GM23338 (cell line): Measurements from ENCODE around the gene LYST. TPM values are rescaled to one million over a fixed set of nuclear protein-coding genes. Genes with fewer than 3 reads are reported as not detected.

ENCODE experiments used
- ATAC-seq: fragments of 200-7000 bp; cut with Tn5 transposase; 3 replicates; pipeline ENCODE4 v1.9.1; 2020
- DNase-seq: peaks from one replicate; pipeline ENCODE4 v3.0.0-alpha.2; 2015; ENCODE audit warnings: low spot score
- H2AFZ ChIP-seq: fragments of 200-600 bp; sonication (generic); 2 replicates; pipeline ENCODE4 v1.8.0; 2016; ENCODE audit warnings: antibody characterized with exemption, mild to moderate bottlenecking, moderate library complexity
- H3F3A ChIP-seq: fragments of 200-600 bp; sonication (generic); replicated peaks from 2 replicates; pipeline ENCODE4 v1.8.0; 2017; ENCODE audit warnings: antibody characterized with exemption, mixed run types, low read depth
- H3K27ac ChIP-seq: fragments of 200-600 bp; sonication (generic); 2 replicates; pipeline ENCODE4 v1.6.1; 2016; ENCODE audit warnings: low read depth
- H3K27me3 ChIP-seq: fragments of 200-600 bp; sonication (generic); 2 replicates; pipeline ENCODE4 v1.8.0; 2016; ENCODE audit warnings: mild to moderate bottlenecking, mixed run types, moderate library complexity; ENCODE audit not compliant: insufficient read depth
- H3K36me3 ChIP-seq: fragments of 200-600 bp; sonication (generic); 2 replicates; pipeline ENCODE4 v1.8.0; 2016; ENCODE audit warnings: mild to moderate bottlenecking; ENCODE audit not compliant: insufficient read depth
- H3K4me1 ChIP-seq: fragments of 200-600 bp; sonication (generic); 2 replicates; pipeline ENCODE4 v1.8.0; 2016; ENCODE audit warnings: mild to moderate bottlenecking, moderate library complexity; ENCODE audit not compliant: insufficient read depth
- H3K4me2 ChIP-seq: fragments of 200-600 bp; sonication (generic); 2 replicates; pipeline ENCODE4 v1.7.1; 2017; ENCODE audit warnings: mixed run types
- H3K4me3 ChIP-seq: fragments of 200-600 bp; sonication (generic); 2 replicates; pipeline ENCODE4 v1.6.1; 2016; ENCODE audit warnings: mixed run types
- H3K79me2 ChIP-seq: fragments of 200-600 bp; sonication (generic); replicated peaks from 2 replicates; pipeline ENCODE4 v1.8.0; 2017; ENCODE audit warnings: mild to moderate bottlenecking; ENCODE audit not compliant: insufficient read depth
- H3K9me2 ChIP-seq: fragments of 200-600 bp; sonication (generic); 2 replicates; pipeline ENCODE4 v1.8.0; 2017; ENCODE audit not compliant: insufficient read depth
- H4K20me1 ChIP-seq: fragments of 200-600 bp; sonication (generic); replicated peaks from 2 replicates; pipeline ENCODE4 v1.8.0; 2017; ENCODE audit warnings: mild to moderate bottlenecking; ENCODE audit not compliant: insufficient read depth
- H3K27ac Mint-ChIP-seq: 2 replicates; pipeline ENCODE4 v1.8.0; 2020; ENCODE audit warnings: inconsistent platforms, mild to moderate bottlenecking, moderate library complexity, mixed read lengths
- H3K27me3 Mint-ChIP-seq: 3 replicates; pipeline ENCODE4 v1.8.0; 2022; ENCODE audit warnings: low read depth, mild to moderate bottlenecking, moderate library complexity, mixed read lengths, inconsistent platforms; ENCODE audit not compliant: insufficient read depth, poor library complexity
- H3K36me3 Mint-ChIP-seq: 3 replicates; pipeline ENCODE4 v1.8.0; 2021; ENCODE audit warnings: low read depth, mild to moderate bottlenecking, inconsistent platforms, moderate library complexity, mixed read lengths
- H3K4me1 Mint-ChIP-seq: 3 replicates; pipeline ENCODE4 v1.8.0; 2020; ENCODE audit warnings: mild to moderate bottlenecking, inconsistent platforms, mixed read lengths
- H3K4me3 Mint-ChIP-seq: 3 replicates; pipeline ENCODE4 v1.8.0; 2021; ENCODE audit warnings: moderate library complexity, mild to moderate bottlenecking, inconsistent platforms, mixed read lengths
- H3K9me3 Mint-ChIP-seq: 3 replicates; pipeline ENCODE4 v1.8.0; 2020; ENCODE audit warnings: moderate library complexity, mild to moderate bottlenecking, inconsistent platforms, mixed read lengths
- CTCF ChIP-seq, 2 experiments: fragments of 200-600 bp in 1 of 2; sonication (generic) in 1 of 2; conservative IDR thresholded peaks; 2 replicates each; pipeline versions ENCODE4 v1.5.1 to v1.6.1; 2016 to 2017; ENCODE audit warnings: antibody characterized with exemption in 2 of 2, low read depth in 2 of 2, mild to moderate bottlenecking in 2 of 2, moderate library complexity in 1 of 2
- EZH2 ChIP-seq: fragments of 200-600 bp; sonication (generic); IDR thresholded peaks from one replicate; pipeline ENCODE4 v1.8.0; 2017; ENCODE audit warnings: antibody characterized with exemption, mild to moderate bottlenecking, low read depth; ENCODE audit not compliant: unreplicated experiment
- EZH2phosphoT487 ChIP-seq: fragments of 200-600 bp; sonication (generic); IDR thresholded peaks from one replicate; pipeline ENCODE4 v1.8.1; 2018; ENCODE audit warnings: antibody characterized with exemption; ENCODE audit not compliant: unreplicated experiment
- NANOG ChIP-seq: IDR thresholded peaks from 2 replicates; pipeline ENCODE4 v1.6.1; 2016; ENCODE audit warnings: antibody characterized with exemption, borderline replicate concordance
- POLR2AphosphoS5 ChIP-seq: IDR thresholded peaks from 2 replicates; pipeline ENCODE4 v1.6.1; 2016; ENCODE audit warnings: antibody characterized with exemption, low read depth
- REST ChIP-seq: IDR thresholded peaks from one replicate; pipeline ENCODE4 v1.6.1; 2018; ENCODE audit warnings: antibody characterized with exemption; ENCODE audit not compliant: unreplicated experiment
- STAT1 ChIP-seq: IDR thresholded peaks from one replicate; pipeline ENCODE4 v1.6.1; 2016; ENCODE audit warnings: antibody characterized with exemption; ENCODE audit not compliant: unreplicated experiment
- ZNF114 ChIP-seq: fragments of 250-450 bp; sonication (Bioruptor Pico); IDR thresholded peaks from 2 replicates; pipeline ENCODE4 v1.5.0; 2020; ENCODE audit warnings: mild to moderate bottlenecking, moderate library complexity
- ZNF331 ChIP-seq: fragments of 250-450 bp; sonication (Bioruptor Pico); IDR thresholded peaks from 2 replicates; pipeline ENCODE4 v1.5.0; 2020; ENCODE audit warnings: low read depth, mild to moderate bottlenecking, moderate library complexity
- polyA plus RNA-seq: library from polyadenylated mRNA; unstranded; fragments of >200 nt; fragmentation: Nextera tagmentation; extraction: Ambion mirVana; gene quantifications from 2 replicates; pipeline ENCODE4 v1.2.1, GENCODE V29; 2016
- total RNA-seq: library from RNA; depleted of rRNA; stranded (reverse); fragments of >200 nt; shearing (Covaris generic); gene quantifications from 2 replicates; pipeline ENCODE4 v1.2.3, GENCODE V29; 2014

LYST gene
- total and polyA plus RNA-seq, 2 experiments from 2014 or later: 0.21 to 1.0 TPM

GRCh38 chr1:235688096-235688495 is 178.6 kb downstream of the LYST start:
- H3K9me2 ChIP-seq: no peaks in the 10 kb centered on the region

More at GRCh38 chr1:235688096-235688495, 178.6 kb downstream of the LYST start:
- ATAC-seq (no peak), DNase-seq (no peak)
- Mint-ChIP-seq H3K27me3 (no peaks in the 10 kb centered on the region), H3K4me3 (no peak overlapping the region), H3K36me3 (no peaks in the 10 kb centered on the region), H3K4me1 (no peaks in the 10 kb centered on the region), H3K9me3 (no peaks in the 10 kb centered on the region), H3K27ac (no peak overlapping the region)
- TF ChIP-seq NANOG: no peak
- TF ChIP-seq STAT1: no peak
- TF ChIP-seq CTCF (conservative IDR thresholded peaks at IDR 0.05; ENCODE audit: low read depth in 2 of 2): no peak
- TF ChIP-seq EZH2phosphoT487: no peak
- no peak for TF ChIP-seq ZNF331 (CRISPR knock-in tag)
- no peak for TF ChIP-seq REST
- TF ChIP-seq POLR2AphosphoS5: no peak
- TF ChIP-seq ZNF114 (CRISPR knock-in tag): no peak
- TF ChIP-seq EZH2: no peak
- Histone ChIP-seq H2AFZ (no peak overlapping the region), H3K4me2 (no peak overlapping the region), H3K36me3 (no peaks in the 10 kb centered on the region), H3K4me3 (no peak overlapping the region), H3K4me1 (no peaks in the 10 kb centered on the region), H3F3A (no peaks in the 10 kb centered on the region), H4K20me1 (no peaks in the 10 kb centered on the region), H3K79me2 (no peaks in the 10 kb centered on the region), H3K27me3 (no peaks in the 10 kb centered on the region), H3K27ac (no peak overlapping the region)
